Neural progenitor cell (in vitro differentiated cells): Measurements from ENCODE around the gene LURAP1L.

ENCODE experiments used
- CTCF ChIP-seq: fragments of 200-600 bp; sonication (generic); IDR thresholded peaks from 2 replicates; pipeline ENCODE4 v1.5.1; 2017; ENCODE audit warnings: antibody characterized with exemption, mild to moderate bottlenecking
- EZH2 ChIP-seq: fragments of 200-600 bp; sonication (generic); IDR thresholded peaks from 2 replicates; pipeline ENCODE4 v1.6.1; 2017; ENCODE audit warnings: antibody characterized with exemption, mild to moderate bottlenecking, moderate library complexity
- EZH2phosphoT487 ChIP-seq: fragments of 200-600 bp; sonication (generic); IDR thresholded peaks from 2 replicates; pipeline ENCODE4 v1.6.1; 2017; ENCODE audit warnings: antibody characterized with exemption

GRCh38 chr9:12730198-12730597 lies 44.6 kb upstream of the LURAP1L start:
- TF ChIP-seq EZH2phosphoT487 (no peak), CTCF (no peak), EZH2 (no peak)
